ENCODE data around the gene STMN3.

- TF ChIP-seq POLR2AphosphoS5 (IDR thresholded peaks at IDR 0.05; ENCODE audit: low read depth, low read length) = no peak; the same call in 1 of the 2 replicates
- TF ChIP-seq CTCF (IDR thresholded peaks at IDR 0.05) = no peak
These were observed 37.9 kb upstream of the STMN3 start for GRCh38 chr20:63690898-63691710.
